Nephron progenitor cell (in vitro differentiated cells): ENCODE measurements around the gene HAUS7.

Experiments
- DNase-seq: peaks from one replicate; pipeline ENCODE4 v3.0.0; 2021
- H3K27ac Mint-ChIP-seq: 2 replicates; pipeline ENCODE4 v1.8.0; 2021; ENCODE audit warnings: mild to moderate bottlenecking, moderate library complexity, mixed read lengths
- H3K27me3 Mint-ChIP-seq: 2 replicates; pipeline ENCODE4 v1.8.0; 2021; ENCODE audit warnings: mild to moderate bottlenecking, low read depth, mixed read lengths; ENCODE audit not compliant: poor library complexity
- H3K36me3 Mint-ChIP-seq: 2 replicates; pipeline ENCODE4 v1.8.0; 2021; ENCODE audit warnings: low read depth, mixed read lengths
- H3K4me1 Mint-ChIP-seq: 2 replicates; pipeline ENCODE4 v1.8.0; 2021; ENCODE audit warnings: mixed read lengths
- H3K4me3 Mint-ChIP-seq: 2 replicates; pipeline ENCODE4 v1.8.0; 2021; ENCODE audit warnings: mild to moderate bottlenecking, moderate library complexity, mixed read lengths
- H3K9me3 Mint-ChIP-seq: 2 replicates; pipeline ENCODE4 v1.8.0; 2021; ENCODE audit warnings: mild to moderate bottlenecking, moderate library complexity, mixed read lengths
- CTCF ChIP-seq: fragments of 200-600 bp; sonication (generic); IDR thresholded peaks from 2 replicates; pipeline ENCODE4 v1.5.0; 2021; ENCODE audit warnings: antibody characterized with exemption

Gene HAUS7

DNA sequence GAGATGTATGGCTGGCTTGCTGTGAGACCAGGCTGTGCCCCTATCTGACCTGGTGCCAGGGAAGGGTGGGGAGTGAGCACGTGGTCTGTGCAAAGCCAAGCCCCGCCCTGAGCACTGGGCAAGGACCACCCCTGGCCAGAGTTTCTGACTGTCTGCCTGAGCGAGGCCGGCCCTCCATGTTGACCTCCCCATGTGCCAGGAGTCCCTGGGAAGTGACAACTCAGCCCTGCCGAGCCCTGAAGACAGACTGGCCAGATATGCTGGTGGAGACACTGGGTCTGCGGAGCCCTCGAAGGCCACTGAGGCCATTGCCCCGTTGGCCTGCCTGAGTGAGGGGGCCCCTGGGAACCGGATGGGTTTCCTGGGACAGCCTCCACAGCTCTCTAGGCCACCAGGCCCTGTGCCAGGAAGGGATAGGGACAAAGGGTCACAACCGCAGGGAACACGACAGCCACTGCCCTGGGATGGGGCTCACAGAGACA lies 17.3 kb upstream of the HAUS7 start:
- TF ChIP-seq CTCF: no peak
- peaks cover 29% of the 10 kb centered on the region for H3K9me3 Mint-ChIP-seq
- H3K27ac Mint-ChIP-seq: no peak overlapping the region
- DNase-seq: no peak
- H3K4me3 Mint-ChIP-seq: no peak overlapping the region
- H3K4me1 Mint-ChIP-seq: peaks cover 26% of the 10 kb centered on the region
- H3K36me3 Mint-ChIP-seq: no peaks in the 10 kb centered on the region
- H3K27me3 Mint-ChIP-seq: no peaks in the 10 kb centered on the region

- H3K4me1 Mint-ChIP-seq: peaks cover 20% of the 10 kb centered on the region
- H3K4me3 Mint-ChIP-seq: no peak overlapping the region
- DNase-seq: no peak
- no peaks in the 10 kb centered on the region for H3K36me3 Mint-ChIP-seq
- peaks cover 26% of the 10 kb centered on the region for H3K9me3 Mint-ChIP-seq
- H3K27ac Mint-ChIP-seq: no peak overlapping the region
- TF ChIP-seq CTCF: no peak
- H3K27me3 Mint-ChIP-seq: no peaks in the 10 kb centered on the region
Observed at GRCh38 chrX:153486171-153486570, 15.8 kb upstream of the HAUS7 start.

- no peak overlapping the region for H3K4me3 Mint-ChIP-seq
- no peak for DNase-seq
- H3K36me3 Mint-ChIP-seq: no peaks in the 10 kb centered on the region
- no peak overlapping the region for H3K27ac Mint-ChIP-seq
- no peak for TF ChIP-seq CTCF
- H3K9me3 Mint-ChIP-seq: peaks cover 26% of the 10 kb centered on the region
- H3K27me3 Mint-ChIP-seq: no peaks in the 10 kb centered on the region
- H3K4me1 Mint-ChIP-seq: peaks cover 14% of the 10 kb centered on the region
Observed at GRCh38 chrX:153485396-153486080, 15.2 kb upstream of the HAUS7 start.

DNA sequence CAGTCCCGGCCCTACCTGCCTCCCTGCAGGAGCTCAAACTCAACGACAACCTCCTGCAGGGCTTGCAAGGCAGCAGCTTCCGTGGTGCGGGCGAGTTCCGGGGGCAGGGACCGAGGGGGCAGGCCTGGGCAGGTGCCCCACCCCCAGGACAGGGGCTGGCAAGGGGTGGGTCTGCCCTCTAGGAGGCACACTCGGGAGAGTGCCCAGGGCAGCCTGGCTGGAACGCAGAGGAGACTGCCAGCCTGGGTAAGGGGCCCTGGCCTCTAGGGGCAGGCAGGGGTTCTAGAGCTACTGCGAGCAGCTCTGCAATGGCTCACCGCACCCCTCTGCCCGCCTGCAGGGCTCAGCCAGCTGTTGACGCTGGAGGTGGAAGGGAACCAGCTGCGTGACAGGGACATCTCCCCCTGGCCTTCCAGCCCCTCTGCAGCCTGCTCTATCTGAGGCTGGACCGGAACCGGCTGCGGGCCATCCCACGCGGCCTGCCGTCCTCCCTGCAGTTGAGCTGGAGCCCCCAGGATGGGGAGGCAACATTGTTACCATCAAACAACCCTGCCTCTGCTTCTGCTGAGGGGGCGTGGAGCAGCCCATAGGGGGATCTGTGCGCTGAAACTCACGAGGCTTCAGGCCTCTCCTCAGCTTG lies 12.1 kb upstream of the HAUS7 start:
- TF ChIP-seq CTCF: no peak
- H3K9me3 Mint-ChIP-seq: peaks cover 24% of the 10 kb centered on the region
- H3K4me1 Mint-ChIP-seq: peaks cover 16% of the 10 kb centered on the region
- no peaks in the 10 kb centered on the region for H3K36me3 Mint-ChIP-seq
- H3K27me3 Mint-ChIP-seq: no peaks in the 10 kb centered on the region
- DNase-seq: no peak
- no peak overlapping the region for H3K4me3 Mint-ChIP-seq
- H3K27ac Mint-ChIP-seq: no peak overlapping the region

GRCh38 chrX:153481043-153481442 lies 10.7 kb upstream of the HAUS7 start:
- TF ChIP-seq CTCF: no peak
- H3K9me3 Mint-ChIP-seq: peaks cover 19% of the 10 kb centered on the region
- H3K4me1 Mint-ChIP-seq: peaks cover 17% of the 10 kb centered on the region
- no peak overlapping the region for H3K4me3 Mint-ChIP-seq
- H3K27me3 Mint-ChIP-seq: no peaks in the 10 kb centered on the region
- H3K27ac Mint-ChIP-seq: no peak overlapping the region
- no peaks in the 10 kb centered on the region for H3K36me3 Mint-ChIP-seq
- DNase-seq: no peak

GRCh38 chrX:153478746-153479145 lies 8.4 kb upstream of the HAUS7 start:
- H3K27me3 Mint-ChIP-seq: no peaks in the 10 kb centered on the region
- no peak for TF ChIP-seq CTCF
- H3K27ac Mint-ChIP-seq: no peak overlapping the region
- no peaks in the 10 kb centered on the region for H3K36me3 Mint-ChIP-seq
- no peak overlapping the region for H3K4me3 Mint-ChIP-seq
- peaks cover 15% of the 10 kb centered on the region for H3K4me1 Mint-ChIP-seq
- peaks cover 21% of the 10 kb centered on the region for H3K9me3 Mint-ChIP-seq
- no peak for DNase-seq
